RWPE2 (cell line): ENCODE measurements around the gene ZDHHC11B.
"Not testable (repeated sequence)": the region's sequence is repeated elsewhere in the genome, so short reads cannot be mapped to it uniquely, and the experiment has no call there.

Experiments used
- ATAC-seq: fragments of 200-7000 bp; cut with Tn5 transposase; 3 replicates; pipeline ENCODE4 v1.9.1; 2021; ENCODE audit warnings: low read depth
- DNase-seq: peaks from one replicate; pipeline ENCODE4 v3.0.0-alpha.2; 2020; ENCODE audit warnings: low spot score
- H3K27ac ChIP-seq: fragments of 450-650 bp; 2 replicates; pipeline ENCODE4 v1.5.1; 2017; ENCODE audit warnings: mild to moderate bottlenecking; ENCODE audit not compliant: poor library complexity, severe bottlenecking
- H3K27me3 ChIP-seq: fragments of 250-450 bp; sonication (Bioruptor Pico); 2 replicates; pipeline ENCODE4 v1.5.1; 2021; ENCODE audit warnings: mild to moderate bottlenecking, moderate library complexity; ENCODE audit not compliant: insufficient read depth, poor library complexity, severe bottlenecking
- H3K36me3 ChIP-seq: fragments of 250-450 bp; sonication (Bioruptor Pico); 2 replicates; pipeline ENCODE4 v1.5.1; 2020; ENCODE audit warnings: low read depth, mild to moderate bottlenecking, moderate library complexity
- H3K4me1 ChIP-seq: fragments of 250-450 bp; sonication (Bioruptor Pico); 2 replicates; pipeline ENCODE4 v1.5.1; 2021; ENCODE audit warnings: mild to moderate bottlenecking, moderate library complexity; ENCODE audit not compliant: insufficient read depth, poor library complexity, severe bottlenecking
- H3K4me3 ChIP-seq: fragments of 250-450 bp; sonication (Bioruptor Pico); 2 replicates; pipeline ENCODE4 v1.5.1; 2021; ENCODE audit warnings: mild to moderate bottlenecking, moderate library complexity; ENCODE audit not compliant: severe bottlenecking
- H3K9me3 ChIP-seq: fragments of 250-450 bp; sonication (Bioruptor Pico); 2 replicates; pipeline ENCODE4 v1.5.1; 2021; ENCODE audit warnings: mild to moderate bottlenecking, moderate library complexity; ENCODE audit not compliant: severe bottlenecking
- CTCF ChIP-seq: fragments of 450-650 bp; IDR thresholded peaks from one replicate; pipeline ENCODE4 v1.5.1; 2017; ENCODE audit warnings: mild to moderate bottlenecking, moderate library complexity; ENCODE audit not compliant: poor library complexity, severe bottlenecking

ZDHHC11B gene

GRCh38 chr5:749101-749670 lies 35.3 kb downstream of the ZDHHC11B start:
- DNase-seq (no peak), ATAC-seq (no peak)
- H3K27me3 ChIP-seq, result no peaks in the 10 kb centered on the region
- no peaks in the 10 kb centered on the region for H3K9me3 ChIP-seq
- H3K4me3 ChIP-seq, result no peak overlapping the region
- H3K36me3 ChIP-seq, result no peaks in the 10 kb centered on the region
- no peaks in the 10 kb centered on the region for H3K4me1 ChIP-seq
- no peak overlapping the region for H3K27ac ChIP-seq
- no peak for TF ChIP-seq CTCF

GRCh38 chr5:748011-748980 lies 36.2 kb downstream of the ZDHHC11B start:
- not testable (repeated sequence) for ATAC-seq, H3K27ac ChIP-seq, DNase-seq, H3K4me3 ChIP-seq, H3K9me3 ChIP-seq, H3K27me3 ChIP-seq, H3K4me1 ChIP-seq, H3K36me3 ChIP-seq

- not testable (repeated sequence) for H3K36me3 ChIP-seq, H3K4me1 ChIP-seq, H3K4me3 ChIP-seq, H3K27ac ChIP-seq, ATAC-seq, H3K27me3 ChIP-seq, H3K9me3 ChIP-seq, DNase-seq
Observed at GRCh38 chr5:747303-747844, 37.2 kb downstream of the ZDHHC11B start.

- TF ChIP-seq CTCF, result no peak
- Histone ChIP-seq H3K4me1 (no peaks in the 10 kb centered on the region), H3K36me3 (no peaks in the 10 kb centered on the region), H3K27me3 (no peaks in the 10 kb centered on the region), H3K4me3 (no peak overlapping the region), H3K27ac (no peak overlapping the region), H3K9me3 (no peaks in the 10 kb centered on the region)
- ATAC-seq (no peak), DNase-seq (no peak)
Observed at GRCh38 chr5:746258-746761, 38.2 kb downstream of the ZDHHC11B start.

GRCh38 chr5:745272-746142 lies 39.0 kb downstream of the ZDHHC11B start:
- not testable (repeated sequence) for H3K27ac ChIP-seq, DNase-seq, H3K4me1 ChIP-seq, ATAC-seq, H3K27me3 ChIP-seq, H3K36me3 ChIP-seq, H3K4me3 ChIP-seq, H3K9me3 ChIP-seq

GRCh38 chr5:743696-744404 lies 40.7 kb downstream of the ZDHHC11B start:
- not testable (repeated sequence) for H3K36me3 ChIP-seq, H3K4me1 ChIP-seq, H3K27ac ChIP-seq, H3K4me3 ChIP-seq, ATAC-seq, H3K27me3 ChIP-seq, H3K9me3 ChIP-seq, DNase-seq

GRCh38 chr5:742276-742675 lies 42.3 kb downstream of the ZDHHC11B start:
- DNase-seq, H3K27me3 ChIP-seq: not testable (repeated sequence)

GRCh38 chr5:734145-734544 lies 50.4 kb downstream of the ZDHHC11B start:
- not testable (repeated sequence) for ATAC-seq, H3K27ac ChIP-seq, DNase-seq, H3K4me1 ChIP-seq, H3K36me3 ChIP-seq, H3K9me3 ChIP-seq, H3K4me3 ChIP-seq, H3K27me3 ChIP-seq

More at GRCh38 chr5:742276-742675, 42.3 kb downstream of the ZDHHC11B start:
- not testable (repeated sequence) for H3K9me3 ChIP-seq, H3K4me1 ChIP-seq, H3K4me3 ChIP-seq, ATAC-seq, H3K27ac ChIP-seq, H3K36me3 ChIP-seq
